Astrocyte of the spinal cord (primary cell): ENCODE results near the gene R3HDM4.

Experiments
- DNase-seq: peaks from one replicate; pipeline ENCODE4 v3.0.0; 2011; ENCODE audit warnings: low read depth, low spot score
- H3K4me3 ChIP-seq: 2 replicates; pipeline ENCODE4 v1.5.1; 2011; ENCODE audit warnings: low read depth, mild to moderate bottlenecking, low read length, moderate library complexity
- CTCF ChIP-seq: IDR thresholded peaks from 2 replicates; pipeline ENCODE4 v1.5.1; 2012; ENCODE audit warnings: low read depth, mild to moderate bottlenecking, low read length, inconsistent platforms
- in situ Hi-C: cut with HindIII; loops from 2 replicates; pipeline ENCODE4 v1.10.0; 2017; ENCODE audit warnings: low sequenced_read_pairs

The R3HDM4 gene

GRCh38 chr19:941292-942132 is 28.5 kb upstream of the R3HDM4 start:
- in situ Hi-C loops: no loop called here
- no peak for TF ChIP-seq CTCF
- DNase-seq: no peak
- H3K4me3 ChIP-seq: no peak overlapping the region

DNA sequence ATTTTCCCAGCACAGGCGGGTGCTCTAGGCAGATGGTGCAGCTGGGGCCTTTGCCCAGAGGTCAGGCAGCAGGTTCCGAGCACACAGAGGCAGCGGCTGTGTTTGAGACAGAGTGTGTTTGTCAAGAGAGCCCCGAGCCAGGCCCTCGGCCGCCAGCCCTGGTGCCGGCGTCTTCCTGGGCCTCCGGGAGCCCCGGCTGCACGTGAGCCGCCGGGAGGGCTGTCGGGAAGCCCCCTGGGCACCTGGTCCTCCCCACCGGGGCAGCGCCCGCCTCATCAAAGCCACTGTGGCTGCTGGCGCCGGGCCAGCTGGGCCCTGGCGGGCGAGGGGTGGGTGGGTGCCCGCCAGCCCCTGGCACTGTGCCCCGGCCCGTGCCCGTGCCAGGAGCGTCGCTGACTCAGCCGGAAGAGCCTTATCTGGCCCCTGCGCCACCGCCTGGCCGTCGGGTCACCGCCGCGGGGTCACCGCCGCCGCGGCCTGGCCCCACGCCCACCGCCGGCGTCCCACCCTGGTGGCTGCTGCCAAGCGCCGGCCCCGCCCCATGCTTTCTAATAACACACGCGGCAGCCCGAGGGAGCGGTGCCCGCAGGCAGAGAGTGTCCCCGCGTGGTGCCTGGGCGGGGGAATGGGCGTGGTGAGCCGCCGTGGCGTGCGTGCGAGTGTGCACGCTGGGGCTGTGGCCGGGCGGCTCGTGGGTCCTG is 27.7 kb upstream of the R3HDM4 start:
- no peak for TF ChIP-seq CTCF
- in situ Hi-C loops: no loop called here
- H3K4me3 ChIP-seq: no peak overlapping the region
- DNase-seq: peak; percentile 60

- no peak overlapping the region for H3K4me3 ChIP-seq
- DNase-seq: no peak
- in situ Hi-C loops: no loop called here
- TF ChIP-seq CTCF: no peak
These were observed 26.9 kb upstream of the R3HDM4 start for GRCh38 chr19:939922-940321.

- DNase-seq: no peak
- no peak for TF ChIP-seq CTCF
- H3K4me3 ChIP-seq: no peak overlapping the region
- in situ Hi-C loops: no loop called here
These were observed 26.4 kb upstream of the R3HDM4 start for GRCh38 chr19:939439-939838.

DNA sequence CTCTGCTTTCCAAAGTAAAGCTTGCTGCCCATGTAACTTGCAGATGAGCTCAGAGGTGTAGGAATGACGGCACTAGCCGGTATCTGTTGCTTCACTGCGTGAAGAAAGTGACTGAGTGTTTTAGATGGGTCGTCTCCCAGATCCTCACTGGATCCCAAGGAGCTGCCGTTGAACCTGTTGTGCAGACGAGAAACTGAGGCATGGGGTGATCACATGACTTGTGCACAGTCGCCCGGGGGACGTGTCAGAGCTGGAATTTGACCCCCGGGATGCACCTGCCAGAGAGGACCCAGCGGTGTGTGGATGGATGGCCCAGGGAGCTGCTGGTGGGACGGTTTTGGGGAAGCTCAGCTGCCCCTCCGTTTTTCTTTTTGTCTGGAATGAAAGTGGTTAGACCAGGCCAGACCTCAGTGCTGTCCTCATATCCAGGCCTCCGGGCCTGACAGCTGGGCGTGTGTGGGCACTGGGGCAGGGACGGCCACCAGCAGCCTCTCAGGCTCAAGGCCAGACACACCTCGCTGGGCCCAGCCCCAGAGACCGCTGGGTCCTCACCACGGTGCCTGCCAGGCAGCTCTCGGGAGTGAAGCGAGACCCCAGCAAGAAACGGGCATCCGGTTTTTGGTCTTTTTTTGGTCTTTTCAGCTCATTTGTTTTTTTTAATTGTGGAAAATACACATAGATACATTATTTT is 25.4 kb upstream of the R3HDM4 start:
- in situ Hi-C loops: no loop called here
- no peak for TF ChIP-seq CTCF

DNA sequence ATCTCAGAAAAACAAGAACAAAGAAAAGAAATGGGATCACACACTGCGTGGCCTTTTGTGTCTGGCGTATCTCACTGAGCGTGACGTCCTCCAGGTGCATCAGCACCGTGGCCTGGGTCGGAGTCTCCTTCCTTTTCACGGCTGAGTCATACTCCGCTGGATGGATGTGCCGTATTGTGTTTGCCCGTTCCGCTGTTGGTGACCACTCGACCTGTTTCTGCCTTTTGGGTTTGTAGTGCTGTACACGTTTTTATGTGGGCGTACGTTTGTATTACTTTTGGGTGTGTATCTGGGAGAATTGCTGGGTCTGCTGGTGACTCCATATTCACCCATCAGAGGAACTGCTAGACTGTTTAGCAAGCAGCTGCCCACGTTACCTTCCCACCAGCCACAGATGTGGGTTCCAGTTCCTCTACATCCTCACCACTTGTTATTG is 24.3 kb upstream of the R3HDM4 start:
- TF ChIP-seq CTCF: no peak
- no peak for DNase-seq
- no peak overlapping the region for H3K4me3 ChIP-seq
- in situ Hi-C loops: no loop called here

More for the DNA sequence above, 25.4 kb upstream of the R3HDM4 start:
- DNase-seq: no peak
- no peak overlapping the region for H3K4me3 ChIP-seq
